HepG2 (cell line): ENCODE data around the gene TGM3. TPM values are rescaled to one million over a fixed set of nuclear protein-coding genes. Genes with fewer than 3 reads are reported as not detected.

Source experiments
- ATAC-seq: fragments of 200-7000 bp; cut with Tn5 transposase; 3 replicates; pipeline ENCODE4 v1.9.1; 2020; ENCODE audit warnings: mild to moderate bottlenecking, moderate library complexity
- BruUV-seq: library from RNA; stranded (reverse); fragments of 400-500 nt; replicated peaks from 2 replicates; lab custom pipeline; 2021; lab: Mats Ljungman, UMichigan
- CTCF ChIA-PET: fragments of 300-600 bp; formaldehyde crosslinking; extraction: SDS; loops from one replicate; lab custom pipeline; 2021; ENCODE audit warnings: low total read pairs, inconsistent platforms, low intra/inter-chr PET ratio; lab: Yijun Ruan, JAX
- POLR2A ChIA-PET: fragments of 350-600 bp; sonication (Branson Sonifier 250); formaldehyde crosslinking; loops from one replicate; lab custom pipeline; 2020; ENCODE audit warnings: antibody characterized with exemption, inconsistent platforms; lab: Yijun Ruan, JAX
- DNase-seq: peaks from one replicate; pipeline ENCODE4 v3.0.0-alpha.2; 2015; ENCODE audit warnings: low spot score
- FAIRE-seq: peaks from 3 replicates; lab custom pipeline; 2011; peaks lifted over from hg19 to GRCh38; lab: Jason Lieb, UNC
- H2AFZ ChIP-seq: one replicate; pipeline ENCODE4 v1.6.1; 2011; ENCODE audit warnings: low read length, inconsistent platforms
- H3K27ac ChIP-seq: fragments of 300-600 bp; 3 replicates; pipeline ENCODE4 v1.8.0; 2011; ENCODE audit warnings: mixed run types, mild to moderate bottlenecking, mixed read lengths, low read length, inconsistent platforms; ENCODE audit not compliant: insufficient read depth; ENCODE audit errors: extremely low read length
- H3K27me3 ChIP-seq, 2 experiments: fragments of 200-600 bp in 1 of 2; 2 replicates in 1 of 2; 3 replicates in 1 of 2; pipeline versions ENCODE4 v1.6.0 to v1.8.0; 2011; ENCODE audit warnings: low read length in 2 of 2, mild to moderate bottlenecking in 2 of 2, moderate library complexity in 2 of 2, inconsistent platforms in 1 of 2; ENCODE audit not compliant: insufficient read depth in 2 of 2, control insufficient read depth in 1 of 2
- H3K36me3 ChIP-seq, 2 experiments: fragments of 200-600 bp in 1 of 2; replicated peaks in 1 of 2; 2 replicates in 1 of 2; 3 replicates in 1 of 2; pipeline versions ENCODE4 v1.5.1 to v1.8.0; 2011; ENCODE audit warnings: low read length in 2 of 2, inconsistent platforms in 1 of 2; ENCODE audit not compliant: insufficient read depth in 2 of 2, control insufficient read depth in 1 of 2
- H3K4me1 ChIP-seq: 2 replicates; pipeline ENCODE4 v1.5.1; 2012; ENCODE audit warnings: low read length, inconsistent platforms; ENCODE audit not compliant: insufficient read depth
- H3K4me2 ChIP-seq: 2 replicates; pipeline ENCODE4 v1.6.0; 2011; ENCODE audit warnings: low read depth, low read length, inconsistent platforms
- H3K4me3 ChIP-seq, 3 experiments: fragments of 200-600 bp in 1 of 3; sonication (generic), shearing (Covaris generic) in 1 of 3; replicated peaks in 1 of 3; 2 replicates each; pipeline ENCODE4 v1.5.1; 2011 to 2016; ENCODE audit warnings: low read length in 3 of 3, inconsistent platforms in 2 of 3, low read depth in 2 of 3, mild to moderate bottlenecking in 2 of 3, control low read depth in 1 of 3, mixed read lengths in 1 of 3; ENCODE audit not compliant: insufficient read depth in 1 of 3
- H3K79me2 ChIP-seq: one replicate; pipeline ENCODE4 v1.6.1; 2011; ENCODE audit warnings: low read length, inconsistent platforms; ENCODE audit not compliant: insufficient read depth
- H3K9ac ChIP-seq: 2 replicates; pipeline ENCODE4 v1.6.0; 2011; ENCODE audit warnings: mild to moderate bottlenecking, low read depth, low read length, inconsistent platforms; ENCODE audit not compliant: insufficient read depth
- H3K9me3 ChIP-seq: 2 replicates; pipeline ENCODE4 v1.5.1; 2012; ENCODE audit warnings: mild to moderate bottlenecking, low read length
- H4K20me1 ChIP-seq: 2 replicates; pipeline ENCODE4 v1.6.0; 2011; ENCODE audit warnings: inconsistent platforms, mild to moderate bottlenecking, low read length, moderate library complexity; ENCODE audit not compliant: insufficient read depth
- HDAC6 ChIP-seq: fragments of 200-600 bp; sonication (generic); IDR thresholded peaks from 2 replicates; pipeline ENCODE4 v1.7.0; 2017; ENCODE audit warnings: mild to moderate bottlenecking, antibody characterized with exemption, low read length, low read depth
- STAG1 ChIP-seq: sonication (generic); formaldehyde crosslinking; IDR thresholded peaks from 2 replicates; pipeline ENCODE4 v1.4.0; 2020; ENCODE audit warnings: missing genetic modification reagents
- ZNF124 ChIP-seq: sonication (generic); formaldehyde crosslinking; IDR thresholded peaks from 2 replicates; pipeline ENCODE4 v1.4.0; 2020; ENCODE audit warnings: missing genetic modification reagents
- WGBS: methylation state at CpG from one replicate; pipeline ENCODE4 v1.1.6; 2017; ENCODE audit warnings: low lambda C conversion rate; 5-methylcytosine and 5-hydroxymethylcytosine counted together
- in situ Hi-C: cut with HindIII; loops from 2 replicates; pipeline ENCODE4 v1.10.0; 2017; ENCODE audit warnings: low pct_unique_long_range_greater_than_20kb; ENCODE audit not compliant: extremely low pct_ligation_motif_present
- intact Hi-C: fragments of 100-400 bp; cut with micrococcal nuclease; formaldehyde crosslinking; loops from one replicate; pipeline ENCODE4 v1.10.0; 2022; ENCODE audit not compliant: unreplicated experiment
- polyA plus RNA-seq, 8 experiments: library from polyadenylated mRNA; depleted of rRNA in 3 of 8; stranded (reverse) in 7 of 8; unstranded in 1 of 8; fragments of >200 nt; fragmentation: Illumina TruSeq in 4 of 8; extraction: Trizol in 4 of 8; gene quantifications; 2 replicates each; pipeline versions ENCODE4 v1.2.1 to v1.2.3, GENCODE V29; 2011 to 2016; ENCODE audit warnings: low read depth in 4 of 8, missing spikeins in 1 of 8, mixed read lengths in 1 of 8; ENCODE audit not compliant: insufficient read depth in 1 of 8
- total RNA-seq, 5 experiments: library from RNA; depleted of rRNA; stranded (reverse); fragments of >200 nt; fragmentation: Illumina TruSeq; extraction: Trizol; gene quantifications; 2 replicates each; pipeline ENCODE4 v1.2.3, GENCODE V29; 2016; ENCODE audit warnings: low read depth in 1 of 5
- TF ChIP-seq, protein P1 (sequence below): sonication (generic); formaldehyde crosslinking; IDR thresholded peaks from 2 replicates; pipeline ENCODE4 v1.4.0; 2020; ENCODE audit warnings: low read depth, missing genetic modification reagents
- TF ChIP-seq, protein P2 (sequence below), 2 experiments: fragments of 450-650 bp in 1 of 2; sonication (generic) in 1 of 2; formaldehyde crosslinking in 1 of 2; IDR thresholded peaks; 2 replicates each; pipeline versions ENCODE4 v1.6.1 to v1.8.0; 2016 to 2022; ENCODE audit warnings: antibody characterized with exemption in 1 of 2, mild to moderate bottlenecking in 1 of 2, missing genetic modification reagents in 1 of 2
- TF ChIP-seq, protein P3 (sequence below): sonication (generic); formaldehyde crosslinking; IDR thresholded peaks from 2 replicates; pipeline ENCODE4 v1.9.0; 2021; ENCODE audit warnings: missing genetic modification reagents, borderline replicate concordance
- TF ChIP-seq, protein P4 (sequence below): sonication (generic); formaldehyde crosslinking; IDR thresholded peaks from 2 replicates; pipeline ENCODE4 v1.4.0; 2020; ENCODE audit warnings: missing genetic modification reagents

Gene TGM3
- total and polyA plus RNA-seq, 2 of the 13 experiments (the other 11 are each of a cell fraction or from before 2014, with no cell fraction given), result not detected

DNA sequence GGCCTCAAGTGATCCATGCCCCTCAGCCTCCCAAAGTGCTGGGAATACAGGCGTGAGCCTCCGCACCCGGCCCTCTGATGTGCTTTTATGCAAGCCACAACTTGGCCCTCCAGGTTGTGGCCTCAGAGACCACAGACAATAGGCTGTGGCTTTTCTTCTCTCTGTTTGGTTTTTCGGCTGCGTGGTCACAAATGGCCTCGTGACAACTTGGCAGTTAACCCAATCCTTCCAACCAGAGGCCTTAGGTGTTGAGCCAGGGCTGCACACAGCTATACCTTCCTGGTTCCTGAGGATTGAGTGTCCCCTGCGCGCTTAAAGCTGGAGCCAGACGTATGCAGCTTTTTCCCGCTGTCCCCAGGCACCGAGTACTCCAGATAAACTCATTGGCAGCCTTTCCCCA lies 6.3 kb upstream of the TGM3 start:
- Histone ChIP-seq H3K27ac (no peak overlapping the region), H3K79me2 (no peaks in the 10 kb centered on the region), H4K20me1 (no peaks in the 10 kb centered on the region), H3K4me1 (peaks cover 19% of the 10 kb centered on the region), H2AFZ (no peak overlapping the region), H3K4me3 (no peak overlapping the region), H3K9ac (no peak overlapping the region), H3K36me3 (no peaks in the 10 kb centered on the region), H3K9me3 (no peaks in the 10 kb centered on the region), H3K4me2 (no peak overlapping the region), H3K27me3 (peaks cover 2 to 8% of the 10 kb centered on the region in 2 experiments; a peak in 2 of 5 replicates)
- no TSS peak for BruUV-seq
- intact Hi-C loops, result no loop called here
- POLR2A ChIA-PET, result no interaction called here
- CTCF ChIA-PET, result no interaction called here
- WGBS, result 41% methylated on average over 11 of the region's 11 CpGs
- in situ Hi-C loops, result no loop called here
- ATAC-seq (0 out of 3 replicates have a peak, but pooled peaks have one; percentile 35), DNase-seq (no peak), FAIRE-seq (no peak)
- TF ChIP-seq, protein P1, sequence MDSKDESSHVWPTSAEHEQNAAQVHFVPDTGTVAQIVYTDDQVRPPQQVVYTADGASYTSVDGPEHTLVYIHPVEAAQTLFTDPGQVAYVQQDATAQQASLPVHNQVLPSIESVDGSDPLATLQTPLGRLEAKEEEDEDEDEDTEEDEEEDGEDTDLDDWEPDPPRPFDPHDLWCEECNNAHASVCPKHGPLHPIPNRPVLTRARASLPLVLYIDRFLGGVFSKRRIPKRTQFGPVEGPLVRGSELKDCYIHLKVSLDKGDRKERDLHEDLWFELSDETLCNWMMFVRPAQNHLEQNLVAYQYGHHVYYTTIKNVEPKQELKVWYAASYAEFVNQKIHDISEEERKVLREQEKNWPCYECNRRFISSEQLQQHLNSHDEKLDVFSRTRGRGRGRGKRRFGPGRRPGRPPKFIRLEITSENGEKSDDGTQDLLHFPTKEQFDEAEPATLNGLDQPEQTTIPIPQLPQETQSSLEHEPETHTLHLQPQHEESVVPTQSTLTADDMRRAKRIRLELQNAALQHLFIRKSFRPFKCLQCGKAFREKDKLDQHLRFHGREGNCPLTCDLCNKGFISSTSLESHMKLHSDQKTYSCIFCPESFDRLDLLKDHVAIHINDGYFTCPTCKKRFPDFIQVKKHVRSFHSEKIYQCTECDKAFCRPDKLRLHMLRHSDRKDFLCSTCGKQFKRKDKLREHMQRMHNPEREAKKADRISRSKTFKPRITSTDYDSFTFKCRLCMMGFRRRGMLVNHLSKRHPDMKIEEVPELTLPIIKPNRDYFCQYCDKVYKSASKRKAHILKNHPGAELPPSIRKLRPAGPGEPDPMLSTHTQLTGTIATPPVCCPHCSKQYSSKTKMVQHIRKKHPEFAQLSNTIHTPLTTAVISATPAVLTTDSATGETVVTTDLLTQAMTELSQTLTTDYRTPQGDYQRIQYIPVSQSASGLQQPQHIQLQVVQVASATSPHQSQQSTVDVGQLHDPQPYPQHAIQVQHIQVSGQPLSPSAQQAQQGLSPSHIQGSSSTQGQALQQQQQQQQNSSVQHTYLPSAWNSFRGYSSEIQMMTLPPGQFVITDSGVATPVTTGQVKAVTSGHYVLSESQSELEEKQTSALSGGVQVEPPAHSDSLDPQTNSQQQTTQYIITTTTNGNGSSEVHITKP, result no peak
- no peak for TF ChIP-seq HDAC6
- TF ChIP-seq, protein P2, sequence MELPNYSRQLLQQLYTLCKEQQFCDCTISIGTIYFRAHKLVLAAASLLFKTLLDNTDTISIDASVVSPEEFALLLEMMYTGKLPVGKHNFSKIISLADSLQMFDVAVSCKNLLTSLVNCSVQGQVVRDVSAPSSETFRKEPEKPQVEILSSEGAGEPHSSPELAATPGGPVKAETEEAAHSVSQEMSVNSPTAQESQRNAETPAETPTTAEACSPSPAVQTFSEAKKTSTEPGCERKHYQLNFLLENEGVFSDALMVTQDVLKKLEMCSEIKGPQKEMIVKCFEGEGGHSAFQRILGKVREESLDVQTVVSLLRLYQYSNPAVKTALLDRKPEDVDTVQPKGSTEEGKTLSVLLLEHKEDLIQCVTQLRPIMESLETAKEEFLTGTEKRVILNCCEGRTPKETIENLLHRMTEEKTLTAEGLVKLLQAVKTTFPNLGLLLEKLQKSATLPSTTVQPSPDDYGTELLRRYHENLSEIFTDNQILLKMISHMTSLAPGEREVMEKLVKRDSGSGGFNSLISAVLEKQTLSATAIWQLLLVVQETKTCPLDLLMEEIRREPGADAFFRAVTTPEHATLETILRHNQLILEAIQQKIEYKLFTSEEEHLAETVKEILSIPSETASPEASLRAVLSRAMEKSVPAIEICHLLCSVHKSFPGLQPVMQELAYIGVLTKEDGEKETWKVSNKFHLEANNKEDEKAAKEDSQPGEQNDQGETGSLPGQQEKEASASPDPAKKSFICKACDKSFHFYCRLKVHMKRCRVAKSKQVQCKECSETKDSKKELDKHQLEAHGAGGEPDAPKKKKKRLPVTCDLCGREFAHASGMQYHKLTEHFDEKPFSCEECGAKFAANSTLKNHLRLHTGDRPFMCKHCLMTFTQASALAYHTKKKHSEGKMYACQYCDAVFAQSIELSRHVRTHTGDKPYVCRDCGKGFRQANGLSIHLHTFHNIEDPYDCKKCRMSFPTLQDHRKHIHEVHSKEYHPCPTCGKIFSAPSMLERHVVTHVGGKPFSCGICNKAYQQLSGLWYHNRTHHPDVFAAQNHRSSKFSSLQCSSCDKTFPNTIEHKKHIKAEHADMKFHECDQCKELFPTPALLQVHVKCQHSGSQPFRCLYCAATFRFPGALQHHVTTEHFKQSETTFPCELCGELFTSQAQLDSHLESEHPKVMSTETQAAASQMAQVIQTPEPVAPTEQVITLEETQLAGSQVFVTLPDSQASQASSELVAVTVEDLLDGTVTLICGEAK (IDR thresholded peaks at IDR 0.05), result no peak
- TF ChIP-seq, protein P2 (CRISPR knock-in tag; IDR thresholded peaks at IDR 0.05), result peak; percentile 23; the same call in 1 of the 2 replicates
- TF ChIP-seq STAG1 (CRISPR knock-in tag), result no peak
- TF ChIP-seq, protein P3, sequence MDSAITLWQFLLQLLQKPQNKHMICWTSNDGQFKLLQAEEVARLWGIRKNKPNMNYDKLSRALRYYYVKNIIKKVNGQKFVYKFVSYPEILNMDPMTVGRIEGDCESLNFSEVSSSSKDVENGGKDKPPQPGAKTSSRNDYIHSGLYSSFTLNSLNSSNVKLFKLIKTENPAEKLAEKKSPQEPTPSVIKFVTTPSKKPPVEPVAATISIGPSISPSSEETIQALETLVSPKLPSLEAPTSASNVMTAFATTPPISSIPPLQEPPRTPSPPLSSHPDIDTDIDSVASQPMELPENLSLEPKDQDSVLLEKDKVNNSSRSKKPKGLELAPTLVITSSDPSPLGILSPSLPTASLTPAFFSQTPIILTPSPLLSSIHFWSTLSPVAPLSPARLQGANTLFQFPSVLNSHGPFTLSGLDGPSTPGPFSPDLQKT, result no peak
- TF ChIP-seq ZNF124 (CRISPR knock-in tag), result no peak
- TF ChIP-seq, protein P4, sequence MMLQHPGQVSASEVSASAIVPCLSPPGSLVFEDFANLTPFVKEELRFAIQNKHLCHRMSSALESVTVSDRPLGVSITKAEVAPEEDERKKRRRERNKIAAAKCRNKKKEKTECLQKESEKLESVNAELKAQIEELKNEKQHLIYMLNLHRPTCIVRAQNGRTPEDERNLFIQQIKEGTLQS (CRISPR knock-in tag), result no peak
